HEK293 (cell line): Measurements from ENCODE around the gene FHIT.

Source experiments
- CTCF ChIA-PET: fragments of 350-600 bp; formaldehyde crosslinking; extraction: SDS; loops from one replicate; lab custom pipeline; 2021; ENCODE audit warnings: antibody characterized with exemption; lab: Yijun Ruan, JAX
- POLR2A ChIA-PET: fragments of 300-600 bp; formaldehyde crosslinking; extraction: SDS; loops from one replicate; lab custom pipeline; 2020; ENCODE audit warnings: antibody characterized with exemption, inconsistent platforms; lab: Yijun Ruan, JAX
- H3K27ac ChIP-seq: fragments of 200-500 bp; sonication (Bioruptor generic); 2 replicates; pipeline ENCODE4 v1.5.1; 2014; ENCODE audit warnings: low read depth, low read length, control low read depth, inconsistent platforms; ENCODE audit errors: extremely low read depth
- H3K36me3 ChIP-seq, 2 experiments: fragments of 200-500 bp in 1 of 2; sonication (Bioruptor generic) in 1 of 2; 1 replicate in 1 of 2; 2 replicates in 1 of 2; pipeline ENCODE4 v1.5.1; 2014 to 2017; ENCODE audit warnings: inconsistent platforms in 2 of 2, low read length in 2 of 2; ENCODE audit not compliant: control insufficient read depth in 2 of 2, insufficient read depth in 1 of 2
- H3K4me1 ChIP-seq: fragments of 200-500 bp; sonication (Bioruptor generic); 2 replicates; pipeline ENCODE4 v1.5.1; 2014; ENCODE audit warnings: mild to moderate bottlenecking, low read length, inconsistent platforms; ENCODE audit not compliant: control insufficient read depth, insufficient read depth
- H3K4me3 ChIP-seq: 2 replicates; pipeline ENCODE4 v1.5.1; 2011; ENCODE audit warnings: low read depth, mild to moderate bottlenecking, control low read depth, low read length, moderate library complexity
- H3K9me3 ChIP-seq: fragments of 200-500 bp; sonication (Bioruptor generic); 2 replicates; pipeline ENCODE4 v1.5.1; 2014; ENCODE audit warnings: low read depth, low read length, inconsistent platforms; ENCODE audit not compliant: control insufficient read depth, insufficient read depth
- HOXD13 ChIP-seq: sonication (generic); formaldehyde crosslinking; IDR thresholded peaks from 2 replicates; pipeline ENCODE4 v1.8.0; 2022; ENCODE audit warnings: missing genetic modification reagents, borderline replicate concordance
- IKZF3 ChIP-seq: fragments of 450-650 bp; IDR thresholded peaks from 2 replicates; pipeline ENCODE4 v1.5.0; 2018; ENCODE audit warnings: missing biosample characterization, mild to moderate bottlenecking, missing genetic modification characterization, moderate library complexity
- KLF7 ChIP-seq: fragments of 450-650 bp; formaldehyde crosslinking; IDR thresholded peaks from 2 replicates; pipeline ENCODE4 v1.5.1; 2016; ENCODE audit warnings: missing biosample characterization, missing genetic modification characterization, borderline replicate concordance
- MZF1 ChIP-seq: fragments of 450-650 bp; formaldehyde crosslinking; IDR thresholded peaks from 2 replicates; pipeline ENCODE4 v1.5.1; 2017; ENCODE audit warnings: missing biosample characterization, missing genetic modification characterization, borderline replicate concordance
- ZEB2 ChIP-seq: fragments of 450-650 bp; formaldehyde crosslinking; IDR thresholded peaks from 2 replicates; pipeline ENCODE4 v1.5.1; 2016; ENCODE audit warnings: missing biosample characterization, missing genetic modification characterization
- ZNF114 ChIP-seq: fragments of 450-650 bp; formaldehyde crosslinking; IDR thresholded peaks from 2 replicates; pipeline ENCODE4 v1.5.0; 2017; ENCODE audit warnings: missing biosample characterization, missing genetic modification characterization
- ZNF138 ChIP-seq: fragments of 450-650 bp; formaldehyde crosslinking; IDR thresholded peaks from 2 replicates; pipeline ENCODE4 v1.5.1; 2016; ENCODE audit warnings: missing biosample characterization, missing genetic modification characterization, borderline replicate concordance
- ZNF184 ChIP-seq: fragments of 450-650 bp; IDR thresholded peaks from 2 replicates; pipeline ENCODE4 v1.5.1; 2018; ENCODE audit warnings: missing biosample characterization, mild to moderate bottlenecking, missing genetic modification characterization
- ZNF211 ChIP-seq: fragments of 450-650 bp; formaldehyde crosslinking; IDR thresholded peaks from 2 replicates; pipeline ENCODE4 v1.5.1; 2016; ENCODE audit warnings: low read depth, missing biosample characterization, missing genetic modification characterization
- ZNF223 ChIP-seq: fragments of 450-650 bp; formaldehyde crosslinking; IDR thresholded peaks from 2 replicates; pipeline ENCODE4 v1.5.1; 2016; ENCODE audit warnings: missing biosample characterization, missing genetic modification characterization
- ZNF324 ChIP-seq: fragments of 450-650 bp; formaldehyde crosslinking; IDR thresholded peaks from 2 replicates; pipeline ENCODE4 v1.5.1; 2016; ENCODE audit warnings: missing biosample characterization, missing genetic modification characterization
- ZNF391 ChIP-seq: fragments of 450-650 bp; formaldehyde crosslinking; IDR thresholded peaks from 2 replicates; pipeline ENCODE4 v1.5.1; 2016; ENCODE audit warnings: low read depth, missing biosample characterization, missing genetic modification characterization, borderline replicate concordance
- ZNF433 ChIP-seq: fragments of 450-650 bp; formaldehyde crosslinking; IDR thresholded peaks from 2 replicates; pipeline ENCODE4 v1.5.1; 2016; ENCODE audit warnings: missing biosample characterization, missing genetic modification characterization, low read depth
- ZNF510 ChIP-seq: fragments of 450-650 bp; formaldehyde crosslinking; IDR thresholded peaks from 2 replicates; pipeline ENCODE4 v1.5.1; 2018; ENCODE audit warnings: mild to moderate bottlenecking, missing genetic modification characterization, missing biosample characterization; ENCODE audit not compliant: insufficient replicate concordance
- ZNF544 ChIP-seq: fragments of 450-650 bp; formaldehyde crosslinking; IDR thresholded peaks from 2 replicates; pipeline ENCODE4 v1.5.0; 2017; ENCODE audit warnings: missing biosample characterization, missing genetic modification characterization
- ZNF558 ChIP-seq: fragments of 450-650 bp; formaldehyde crosslinking; IDR thresholded peaks from 2 replicates; pipeline ENCODE4 v1.5.1; 2016; ENCODE audit warnings: missing biosample characterization, missing genetic modification characterization
- ZNF571 ChIP-seq: fragments of 450-650 bp; formaldehyde crosslinking; IDR thresholded peaks from 2 replicates; pipeline ENCODE4 v1.5.0; 2017; ENCODE audit warnings: missing biosample characterization, missing genetic modification characterization
- ZNF621 ChIP-seq: fragments of 450-650 bp; formaldehyde crosslinking; IDR thresholded peaks from 2 replicates; pipeline ENCODE4 v1.5.1; 2017; ENCODE audit warnings: missing biosample characterization, missing genetic modification characterization
- ZNF701 ChIP-seq: fragments of 450-650 bp; formaldehyde crosslinking; IDR thresholded peaks from 2 replicates; pipeline ENCODE4 v1.5.1; 2016; ENCODE audit warnings: missing biosample characterization, missing genetic modification characterization
- TF ChIP-seq, protein P1 (sequence below): fragments of 450-650 bp; formaldehyde crosslinking; IDR thresholded peaks from 2 replicates; pipeline ENCODE4 v1.5.1; 2016; ENCODE audit warnings: missing biosample characterization, missing genetic modification characterization
- TF ChIP-seq, protein P2 (sequence below): fragments of 450-650 bp; formaldehyde crosslinking; IDR thresholded peaks from 2 replicates; pipeline ENCODE4 v1.5.1; 2016; ENCODE audit warnings: missing biosample characterization, missing genetic modification characterization
- TF ChIP-seq, protein P3 (sequence below): fragments of 450-650 bp; formaldehyde crosslinking; IDR thresholded peaks from 2 replicates; pipeline ENCODE4 v1.5.1; 2016; ENCODE audit warnings: missing biosample characterization, missing genetic modification characterization
- TF ChIP-seq, protein P4 (sequence below): fragments of 450-650 bp; formaldehyde crosslinking; IDR thresholded peaks from 2 replicates; pipeline ENCODE4 v1.5.1; 2016; ENCODE audit warnings: missing biosample characterization, missing genetic modification characterization
- TF ChIP-seq, protein P5 (sequence below): fragments of 450-650 bp; formaldehyde crosslinking; IDR thresholded peaks from 2 replicates; pipeline ENCODE4 v1.5.1; 2016; ENCODE audit warnings: missing biosample characterization, missing genetic modification characterization
- TF ChIP-seq, protein P6 (sequence below): fragments of 450-650 bp; formaldehyde crosslinking; IDR thresholded peaks from 2 replicates; pipeline ENCODE4 v1.5.0; 2017; ENCODE audit warnings: missing biosample characterization, missing genetic modification characterization, borderline replicate concordance

The FHIT gene

DNA sequence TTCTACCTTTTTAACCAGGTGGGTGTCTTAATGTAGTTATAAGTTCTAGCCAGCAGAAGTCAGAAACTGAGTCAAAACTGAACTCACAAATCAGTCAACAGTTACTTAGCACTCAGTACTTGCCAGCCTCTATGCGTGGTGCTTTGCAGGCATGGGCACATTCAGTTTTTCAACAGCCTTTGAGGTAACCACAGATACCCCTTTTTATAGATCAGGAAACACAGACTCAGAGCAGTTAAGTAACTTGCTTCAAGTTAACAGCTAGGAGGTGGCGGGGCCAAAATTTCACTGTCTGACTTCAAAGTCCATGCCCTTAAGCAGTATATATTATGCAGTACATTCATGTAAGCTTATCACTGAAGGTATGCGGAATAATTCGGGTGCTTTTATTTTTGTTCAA lies 139.4 kb downstream of the FHIT start:
- no peak for TF ChIP-seq ZNF544 (tag by site-specific recombination)
- no peak for TF ChIP-seq ZNF510 (tag by site-specific recombination)
- TF ChIP-seq ZNF701 (tag by site-specific recombination) = no peak
- TF ChIP-seq, protein P1, sequence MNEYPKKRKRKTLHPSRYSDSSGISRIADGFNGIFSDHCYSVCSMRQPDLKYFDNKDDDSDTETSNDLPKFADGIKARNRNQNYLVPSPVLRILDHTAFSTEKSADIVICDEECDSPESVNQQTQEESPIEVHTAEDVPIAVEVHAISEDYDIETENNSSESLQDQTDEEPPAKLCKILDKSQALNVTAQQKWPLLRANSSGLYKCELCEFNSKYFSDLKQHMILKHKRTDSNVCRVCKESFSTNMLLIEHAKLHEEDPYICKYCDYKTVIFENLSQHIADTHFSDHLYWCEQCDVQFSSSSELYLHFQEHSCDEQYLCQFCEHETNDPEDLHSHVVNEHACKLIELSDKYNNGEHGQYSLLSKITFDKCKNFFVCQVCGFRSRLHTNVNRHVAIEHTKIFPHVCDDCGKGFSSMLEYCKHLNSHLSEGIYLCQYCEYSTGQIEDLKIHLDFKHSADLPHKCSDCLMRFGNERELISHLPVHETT (tag by site-specific recombination) = no peak
- no peak for TF ChIP-seq ZNF211 (tag by site-specific recombination)
- TF ChIP-seq, protein P2, sequence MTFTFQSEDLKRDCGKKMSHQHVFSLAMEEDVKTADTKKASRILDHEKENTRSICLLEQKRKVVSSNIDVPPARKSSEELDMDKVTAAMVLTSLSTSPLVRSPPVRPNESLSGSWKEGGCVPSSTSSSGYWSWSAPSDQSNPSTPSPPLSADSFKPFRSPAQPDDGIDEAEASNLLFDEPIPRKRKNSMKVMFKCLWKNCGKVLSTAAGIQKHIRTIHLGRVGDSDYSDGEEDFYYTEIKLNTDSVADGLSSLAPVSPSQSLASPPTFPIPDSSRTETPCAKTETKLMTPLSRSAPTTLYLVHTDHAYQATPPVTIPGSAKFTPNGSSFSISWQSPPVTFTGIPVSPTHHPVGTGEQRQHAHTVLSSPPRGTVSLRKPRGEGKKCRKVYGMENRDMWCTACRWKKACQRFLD = no peak
- no peak for TF ChIP-seq IKZF3 (tag by site-specific recombination)
- TF ChIP-seq ZNF223 (tag by site-specific recombination) = no peak
- no peak overlapping the region for H3K27ac ChIP-seq
- POLR2A ChIA-PET = no interaction called here
- no peak overlapping the region for H3K4me3 ChIP-seq
- no peaks in the 10 kb centered on the region for H3K36me3 ChIP-seq
- H3K4me1 ChIP-seq = no peaks in the 10 kb centered on the region; the same call in 1 of the 2 replicates
- no peaks in the 10 kb centered on the region for H3K9me3 ChIP-seq
- CTCF ChIA-PET = no interaction called here

DNA sequence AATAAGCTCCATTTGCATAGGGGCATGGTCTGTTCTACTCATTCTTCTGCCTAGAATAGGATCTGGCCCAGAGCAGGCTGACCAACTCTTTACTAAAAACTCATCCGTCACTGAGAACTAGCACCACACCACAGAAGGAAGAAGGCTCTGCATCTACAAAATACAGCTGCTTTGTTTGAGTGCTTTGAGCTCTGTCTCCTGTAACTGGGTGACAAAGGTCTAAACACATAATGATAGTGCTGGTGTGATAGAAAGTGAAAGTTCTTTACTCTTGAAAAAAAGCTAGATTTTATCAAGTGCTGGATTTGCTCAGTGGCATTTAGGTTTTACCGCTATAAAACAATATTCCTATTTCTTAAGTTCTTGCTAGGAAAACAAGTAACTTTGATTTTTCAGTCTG lies 140.7 kb downstream of the FHIT start:
- Histone ChIP-seq H3K36me3 (no peaks in the 10 kb centered on the region), H3K4me3 (no peak overlapping the region), H3K9me3 (no peaks in the 10 kb centered on the region)
- POLR2A ChIA-PET = no interaction called here
- TF ChIP-seq, protein P3, sequence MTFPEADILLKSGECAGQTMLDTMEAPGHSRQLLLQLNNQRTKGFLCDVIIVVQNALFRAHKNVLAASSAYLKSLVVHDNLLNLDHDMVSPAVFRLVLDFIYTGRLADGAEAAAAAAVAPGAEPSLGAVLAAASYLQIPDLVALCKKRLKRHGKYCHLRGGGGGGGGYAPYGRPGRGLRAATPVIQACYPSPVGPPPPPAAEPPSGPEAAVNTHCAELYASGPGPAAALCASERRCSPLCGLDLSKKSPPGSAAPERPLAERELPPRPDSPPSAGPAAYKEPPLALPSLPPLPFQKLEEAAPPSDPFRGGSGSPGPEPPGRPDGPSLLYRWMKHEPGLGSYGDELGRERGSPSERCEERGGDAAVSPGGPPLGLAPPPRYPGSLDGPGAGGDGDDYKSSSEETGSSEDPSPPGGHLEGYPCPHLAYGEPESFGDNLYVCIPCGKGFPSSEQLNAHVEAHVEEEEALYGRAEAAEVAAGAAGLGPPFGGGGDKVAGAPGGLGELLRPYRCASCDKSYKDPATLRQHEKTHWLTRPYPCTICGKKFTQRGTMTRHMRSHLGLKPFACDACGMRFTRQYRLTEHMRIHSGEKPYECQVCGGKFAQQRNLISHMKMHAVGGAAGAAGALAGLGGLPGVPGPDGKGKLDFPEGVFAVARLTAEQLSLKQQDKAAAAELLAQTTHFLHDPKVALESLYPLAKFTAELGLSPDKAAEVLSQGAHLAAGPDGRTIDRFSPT (tag by site-specific recombination) = no peak
- no peak for TF ChIP-seq ZNF571 (tag by site-specific recombination)
- TF ChIP-seq, protein P4, sequence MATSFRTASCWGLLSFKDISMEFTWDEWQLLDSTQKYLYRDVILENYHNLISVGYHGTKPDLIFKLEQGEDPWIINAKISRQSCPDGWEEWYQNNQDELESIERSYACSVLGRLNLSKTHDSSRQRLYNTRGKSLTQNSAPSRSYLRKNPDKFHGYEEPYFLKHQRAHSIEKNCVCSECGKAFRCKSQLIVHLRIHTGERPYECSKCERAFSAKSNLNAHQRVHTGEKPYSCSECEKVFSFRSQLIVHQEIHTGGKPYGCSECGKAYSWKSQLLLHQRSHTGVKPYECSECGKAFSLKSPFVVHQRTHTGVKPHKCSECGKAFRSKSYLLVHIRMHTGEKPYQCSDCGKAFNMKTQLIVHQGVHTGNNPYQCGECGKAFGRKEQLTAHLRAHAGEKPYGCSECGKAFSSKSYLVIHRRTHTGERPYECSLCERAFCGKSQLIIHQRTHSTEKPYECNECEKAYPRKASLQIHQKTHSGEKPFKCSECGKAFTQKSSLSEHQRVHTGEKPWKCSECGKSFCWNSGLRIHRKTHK = no peak
- no peak for TF ChIP-seq ZNF114 (tag by site-specific recombination)
- TF ChIP-seq ZNF558 (tag by site-specific recombination) = no peak
- TF ChIP-seq, protein P5, sequence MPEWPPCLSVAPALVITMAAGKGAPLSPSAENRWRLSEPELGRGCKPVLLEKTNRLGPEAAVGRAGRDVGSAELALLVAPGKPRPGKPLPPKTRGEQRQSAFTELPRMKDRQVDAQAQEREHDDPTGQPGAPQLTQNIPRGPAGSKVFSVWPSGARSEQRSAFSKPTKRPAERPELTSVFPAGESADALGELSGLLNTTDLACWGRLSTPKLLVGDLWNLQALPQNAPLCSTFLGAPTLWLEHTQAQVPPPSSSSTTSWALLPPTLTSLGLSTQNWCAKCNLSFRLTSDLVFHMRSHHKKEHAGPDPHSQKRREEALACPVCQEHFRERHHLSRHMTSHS = no peak
- TF ChIP-seq ZEB2 = no peak
- TF ChIP-seq MZF1 (tag by site-specific recombination) = no peak
- TF ChIP-seq, protein P6, sequence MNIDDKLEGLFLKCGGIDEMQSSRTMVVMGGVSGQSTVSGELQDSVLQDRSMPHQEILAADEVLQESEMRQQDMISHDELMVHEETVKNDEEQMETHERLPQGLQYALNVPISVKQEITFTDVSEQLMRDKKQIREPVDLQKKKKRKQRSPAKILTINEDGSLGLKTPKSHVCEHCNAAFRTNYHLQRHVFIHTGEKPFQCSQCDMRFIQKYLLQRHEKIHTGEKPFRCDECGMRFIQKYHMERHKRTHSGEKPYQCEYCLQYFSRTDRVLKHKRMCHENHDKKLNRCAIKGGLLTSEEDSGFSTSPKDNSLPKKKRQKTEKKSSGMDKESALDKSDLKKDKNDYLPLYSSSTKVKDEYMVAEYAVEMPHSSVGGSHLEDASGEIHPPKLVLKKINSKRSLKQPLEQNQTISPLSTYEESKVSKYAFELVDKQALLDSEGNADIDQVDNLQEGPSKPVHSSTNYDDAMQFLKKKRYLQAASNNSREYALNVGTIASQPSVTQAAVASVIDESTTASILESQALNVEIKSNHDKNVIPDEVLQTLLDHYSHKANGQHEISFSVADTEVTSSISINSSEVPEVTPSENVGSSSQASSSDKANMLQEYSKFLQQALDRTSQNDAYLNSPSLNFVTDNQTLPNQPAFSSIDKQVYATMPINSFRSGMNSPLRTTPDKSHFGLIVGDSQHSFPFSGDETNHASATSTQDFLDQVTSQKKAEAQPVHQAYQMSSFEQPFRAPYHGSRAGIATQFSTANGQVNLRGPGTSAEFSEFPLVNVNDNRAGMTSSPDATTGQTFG (tag by site-specific recombination) = no peak
- TF ChIP-seq ZNF621 (tag by site-specific recombination) = no peak
- TF ChIP-seq ZNF391 (tag by site-specific recombination) = no peak
- no peak for TF ChIP-seq KLF7
- TF ChIP-seq ZNF433 (tag by site-specific recombination) = no peak
- no peak for TF ChIP-seq ZNF324 (tag by site-specific recombination)
- no peak for TF ChIP-seq ZNF138 (tag by site-specific recombination)
- no peak for TF ChIP-seq HOXD13 (CRISPR knock-in tag)
- TF ChIP-seq ZNF184 (tag by site-specific recombination) = no peak
- TF ChIP-seq, all 188 proteins: peak for 0
- CTCF ChIA-PET = no interaction called here
- Histone ChIP-seq H3K27ac (no peak overlapping the region), H3K4me1 (no peaks in the 10 kb centered on the region; the same call in 1 of the 2 replicates)
